Measurements from ENCODE around the gene RAB3D.

The RAB3D gene

GRCh38 chr19:11331502-11331901, 8.0 kb downstream of the RAB3D start:
- no peak overlapping the region for H3K4me3 ChIP-seq (ENCODE audit: low read depth in 1 of 2, low read length in 1 of 2)
- H3K27ac ChIP-seq: peak overlapping the region; percentile 71
- H3K4me1 ChIP-seq (ENCODE audit: control insufficient read depth in 1 of 2, insufficient read depth in 1 of 2, low read depth in 1 of 2, low read length in 1 of 2): peaks cover 31 to 32% of the 10 kb centered on the region in 2 experiments
- peaks cover 100% of the 10 kb centered on the region for H3K36me3 ChIP-seq
- TF ChIP-seq, protein P1, sequence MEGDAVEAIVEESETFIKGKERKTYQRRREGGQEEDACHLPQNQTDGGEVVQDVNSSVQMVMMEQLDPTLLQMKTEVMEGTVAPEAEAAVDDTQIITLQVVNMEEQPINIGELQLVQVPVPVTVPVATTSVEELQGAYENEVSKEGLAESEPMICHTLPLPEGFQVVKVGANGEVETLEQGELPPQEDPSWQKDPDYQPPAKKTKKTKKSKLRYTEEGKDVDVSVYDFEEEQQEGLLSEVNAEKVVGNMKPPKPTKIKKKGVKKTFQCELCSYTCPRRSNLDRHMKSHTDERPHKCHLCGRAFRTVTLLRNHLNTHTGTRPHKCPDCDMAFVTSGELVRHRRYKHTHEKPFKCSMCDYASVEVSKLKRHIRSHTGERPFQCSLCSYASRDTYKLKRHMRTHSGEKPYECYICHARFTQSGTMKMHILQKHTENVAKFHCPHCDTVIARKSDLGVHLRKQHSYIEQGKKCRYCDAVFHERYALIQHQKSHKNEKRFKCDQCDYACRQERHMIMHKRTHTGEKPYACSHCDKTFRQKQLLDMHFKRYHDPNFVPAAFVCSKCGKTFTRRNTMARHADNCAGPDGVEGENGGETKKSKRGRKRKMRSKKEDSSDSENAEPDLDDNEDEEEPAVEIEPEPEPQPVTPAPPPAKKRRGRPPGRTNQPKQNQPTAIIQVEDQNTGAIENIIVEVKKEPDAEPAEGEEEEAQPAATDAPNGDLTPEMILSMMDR (IDR thresholded peaks at IDR 0.05): no peak
- no peaks in the 10 kb centered on the region for H3K9me3 ChIP-seq
- H3K27me3 ChIP-seq: no peaks in the 10 kb centered on the region

DNA sequence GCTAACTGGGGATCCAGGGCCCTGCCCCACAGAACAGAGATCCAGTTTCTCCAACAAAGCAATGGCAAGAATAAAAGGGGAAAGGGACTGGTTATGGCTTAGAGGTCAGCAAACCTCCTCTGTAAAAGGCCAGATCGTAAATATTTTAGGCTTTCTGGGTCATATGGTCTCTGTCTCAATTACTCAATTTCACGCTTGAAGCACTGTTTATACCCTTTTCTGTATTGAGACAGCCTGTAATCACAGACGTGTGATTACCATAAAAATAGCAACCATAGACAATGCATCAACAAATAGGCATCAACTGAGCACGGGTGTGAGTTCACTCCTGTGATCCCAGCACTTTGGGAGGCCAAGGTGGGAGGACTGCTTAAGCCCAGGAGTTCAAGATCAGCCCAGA, 9.3 kb downstream of the RAB3D start:
- Histone ChIP-seq H3K27me3 (no peaks in the 10 kb centered on the region), H3K36me3 (peaks cover 100% of the 10 kb centered on the region), H3K27ac (peak overlapping the region; percentile 71), H3K9me3 (no peaks in the 10 kb centered on the region), H3K4me1 (ENCODE audit: control insufficient read depth in 1 of 2, insufficient read depth in 1 of 2, low read depth in 1 of 2, low read length in 1 of 2) (peaks cover 31 to 32% of the 10 kb centered on the region in 2 experiments), H3K4me3 (ENCODE audit: low read depth in 1 of 2, low read length in 1 of 2) (no peak overlapping the region)
- TF ChIP-seq, protein P1 (IDR thresholded peaks at IDR 0.05): no peak

DNA sequence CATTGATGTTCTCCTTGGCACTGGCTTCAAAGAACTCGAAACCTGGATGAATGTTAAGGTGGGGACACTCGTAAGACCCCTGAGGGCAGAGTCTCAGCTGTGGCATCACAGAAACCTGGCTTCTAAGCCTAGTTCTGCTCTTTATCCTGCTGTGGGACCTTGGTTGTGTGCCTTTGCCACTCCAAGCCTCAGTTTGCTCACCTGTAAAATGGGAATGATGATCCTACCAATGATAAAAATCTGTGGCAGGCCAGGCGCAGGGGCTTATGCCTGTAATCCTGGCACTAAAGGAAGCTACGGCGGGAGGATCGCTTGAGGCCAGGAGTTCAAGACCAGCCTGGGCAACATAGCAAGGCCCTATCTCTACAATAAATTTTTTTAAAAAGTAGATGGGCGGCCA, 13.9 kb downstream of the RAB3D start:
- Histone ChIP-seq H3K27me3 (no peaks in the 10 kb centered on the region), H3K4me3 (ENCODE audit: low read depth in 1 of 2, low read length in 1 of 2) (peak overlapping the region in 1 of 2 experiments; percentile 82), H3K36me3 (peaks cover 58% of the 10 kb centered on the region), H3K9me3 (no peaks in the 10 kb centered on the region), H3K4me1 (ENCODE audit: control insufficient read depth in 1 of 2, insufficient read depth in 1 of 2, low read depth in 1 of 2, low read length in 1 of 2) (peaks cover 65 to 72% of the 10 kb centered on the region in 2 experiments), H3K27ac (peak overlapping the region; percentile 100)
- TF ChIP-seq, protein P1 (IDR thresholded peaks at IDR 0.05): no peak

GRCh38 chr19:11324748-11325389, 14.6 kb downstream of the RAB3D start:
- Histone ChIP-seq H3K36me3 (peaks cover 51% of the 10 kb centered on the region), H3K27ac (peak overlapping the region; percentile 100), H3K4me1 (ENCODE audit: control insufficient read depth in 1 of 2, insufficient read depth in 1 of 2, low read depth in 1 of 2, low read length in 1 of 2) (peaks cover 71 to 74% of the 10 kb centered on the region in 2 experiments), H3K9me3 (no peaks in the 10 kb centered on the region), H3K27me3 (no peaks in the 10 kb centered on the region), H3K4me3 (ENCODE audit: low read depth in 1 of 2, low read length in 1 of 2) (peak overlapping the region; percentile 82 to 93)
- TF ChIP-seq, protein P1 (IDR thresholded peaks at IDR 0.05): no peak

DNA sequence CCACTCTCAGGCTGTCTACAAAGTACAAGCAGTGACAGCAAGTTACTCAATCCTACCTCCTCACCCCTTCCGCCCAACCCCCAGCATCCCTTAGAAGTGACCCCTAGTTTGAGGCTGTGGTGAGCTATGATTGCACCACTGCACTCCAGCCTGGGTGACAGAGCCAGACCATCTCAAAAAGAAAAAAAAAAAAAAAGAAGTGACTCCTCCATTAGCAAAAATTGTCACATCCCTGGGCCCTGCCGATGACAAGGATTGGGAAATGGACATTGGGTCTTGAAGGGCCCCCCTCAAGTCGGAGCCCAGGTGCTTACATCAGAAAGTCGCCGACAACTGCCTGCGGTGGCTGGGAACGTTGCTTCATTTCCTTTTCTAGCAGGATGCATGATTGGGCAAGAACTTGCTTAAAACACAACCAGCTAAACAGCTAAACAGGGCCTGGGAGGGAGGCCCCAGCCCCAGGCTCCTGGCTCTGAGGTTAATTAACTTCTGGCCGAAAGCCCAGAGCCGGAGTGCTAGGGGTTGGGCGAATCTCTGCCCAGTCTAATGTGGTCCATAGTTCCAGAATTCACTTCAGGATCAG, 15.3 kb downstream of the RAB3D start:
- Histone ChIP-seq H3K9me3 (no peaks in the 10 kb centered on the region), H3K27ac (peak overlapping the region; percentile 100), H3K4me3 (ENCODE audit: low read depth in 1 of 2, low read length in 1 of 2) (peak overlapping the region; percentile 82 to 93), H3K36me3 (peaks cover 46% of the 10 kb centered on the region), H3K4me1 (ENCODE audit: control insufficient read depth in 1 of 2, insufficient read depth in 1 of 2, low read depth in 1 of 2, low read length in 1 of 2) (peaks cover 78 to 80% of the 10 kb centered on the region in 2 experiments), H3K27me3 (no peaks in the 10 kb centered on the region)
- TF ChIP-seq, protein P1 (IDR thresholded peaks at IDR 0.05): peak; percentile 8
